ENCODE results near the gene DLEU7. TPM values are rescaled to one million over a fixed set of nuclear protein-coding genes. Genes with fewer than 3 reads are reported as not detected.

Gene DLEU7
- total and polyA plus RNA-seq, 4 donors: 0.17 to 0.47 (median 0.24) TPM

- TF ChIP-seq CTCF (IDR thresholded peaks at IDR 0.05; ENCODE audit: low read depth, low read length, missing input control) (no peak), TAF1 (conservative IDR thresholded peaks at IDR 0.05) (no peak), YY1 (IDR thresholded peaks at IDR 0.05) (no peak), NR2F2 (IDR thresholded peaks at IDR 0.05) (no peak)
Observed at GRCh38 chr13:50840284-50840683, 3.2 kb downstream of the DLEU7 start (continued).

- Histone ChIP-seq H3K9me3 (ENCODE audit: control insufficient read depth in 4 of 4, low read length in 3 of 4) (no peaks in the 10 kb centered on the region), H3K27ac (ENCODE audit: low read depth in 1 of 2, low read length in 2 of 2) (no peak overlapping the region), H3K27me3 (ENCODE audit: control insufficient read depth in 4 of 4, insufficient read depth in 4 of 4, low read length in 3 of 4) (peaks cover 0 to 2% (median 0%) of the 10 kb centered on the region in 4 donors), H3K4me1 (ENCODE audit: control insufficient read depth in 4 of 4, insufficient read depth in 4 of 4, low read length in 3 of 4) (peaks cover 0 to 11% (median 2%) of the 10 kb centered on the region in 4 donors), H3K9ac (ENCODE audit: low read depth in 1 of 2, low read length in 2 of 2) (no peak overlapping the region), H3K4me3 (ENCODE audit: low read depth in 1 of 3, low read length in 3 of 3) (no peak overlapping the region), H3K36me3 (ENCODE audit: control insufficient read depth in 4 of 4, insufficient read depth in 3 of 4, low read depth in 1 of 4, low read length in 3 of 4) (no peaks in the 10 kb centered on the region)
- TF ChIP-seq RXRA (IDR thresholded peaks at IDR 0.05) (no peak), YY1 (IDR thresholded peaks at IDR 0.05) (no peak), GABPA (IDR thresholded peaks at IDR 0.05 in 1 of 2, conservative IDR thresholded peaks at IDR 0.05 in 1 of 2) (no peak), FOXA1 (IDR thresholded peaks at IDR 0.05) (no peak), CTCF (IDR thresholded peaks at IDR 0.05; ENCODE audit: low read depth, low read length, missing input control) (no peak), RAD21 (IDR thresholded peaks at IDR 0.05) (no peak), HNF4A (conservative IDR thresholded peaks at IDR 0.05) (no peak), ZBTB33 (IDR thresholded peaks at IDR 0.05) (no peak), MAX (IDR thresholded peaks at IDR 0.05) (no peak), HNF4G (IDR thresholded peaks at IDR 0.05) (no peak), JUND (IDR thresholded peaks at IDR 0.05) (no peak), FOXA2 (IDR thresholded peaks at IDR 0.05) (no peak), TAF1 (conservative IDR thresholded peaks at IDR 0.05) (no peak), ATF3 (IDR thresholded peaks at IDR 0.05) (no peak), REST (IDR thresholded peaks at IDR 0.05) (no peak), SP1 (IDR thresholded peaks at IDR 0.05) (no peak), NR2F2 (IDR thresholded peaks at IDR 0.05) (no peak), EGR1 (IDR thresholded peaks at IDR 0.05; ENCODE audit: low read depth in 2 of 2) (no peak)
- 92% methylated on average over 4 of the region's 4 CpGs for WGBS
- no peak for DNase-seq (ENCODE audit: low spot score)
Observed at GRCh38 chr13:50839828-50840227, 3.7 kb downstream of the DLEU7 start.
